Esophagus squamous epithelium (tissue), 5 donors: ENCODE data around the gene THOC5. TPM values are rescaled to one million over a fixed set of nuclear protein-coding genes. Genes with fewer than 3 reads are reported as not detected.
A peak's percentile ranks its signal among the peaks of the same experiment; 100 is the strongest.

Source experiments
- DNase-seq: peaks from one replicate; lab custom pipeline; 2025; lab: John Stamatoyannopoulos, UW
- H3K27ac ChIP-seq, 4 donors: fragments of 200-600 bp; sonication (generic); one replicate each; pipeline ENCODE4 v1.5.1; 2016 to 2019; ENCODE audit warnings: mild to moderate bottlenecking in 1 of 4
- H3K27me3 ChIP-seq, 4 donors: fragments of 200-600 bp; sonication (generic); 1 replicate in 3 of 4; 2 replicates in 1 of 4; pipeline versions ENCODE4 v1.5.1 to v1.6.0; 2017 to 2021; ENCODE audit warnings: antibody characterized with exemption in 1 of 4
- H3K36me3 ChIP-seq, 3 donors: fragments of 200-600 bp; sonication (generic); one replicate each; pipeline ENCODE4 v1.5.1; 2016 to 2019
- H3K4me1 ChIP-seq, 3 donors: fragments of 200-600 bp; sonication (generic); one replicate each; pipeline ENCODE4 v1.5.1; 2017 to 2019
- H3K4me3 ChIP-seq, 4 donors: fragments of 200-600 bp; sonication (generic); 1 replicate in 3 of 4; 2 replicates in 1 of 4; pipeline ENCODE4 v1.5.1; 2016 to 2019; ENCODE audit warnings: mild to moderate bottlenecking in 2 of 4, moderate library complexity in 1 of 4
- H3K9me3 ChIP-seq, 3 donors: fragments of 200-600 bp; sonication (generic); one replicate each; pipeline ENCODE4 v1.5.1; 2016 to 2019
- POLR2A ChIP-seq, 4 donors: fragments of 450-650 bp; IDR thresholded peaks; one replicate each; pipeline ENCODE4 v1.6.1; 2017; ENCODE audit warnings: antibody characterized with exemption in 4 of 4, mild to moderate bottlenecking in 4 of 4, moderate library complexity in 3 of 4
- WGBS, 2 donors: methylation state at CpG; one replicate each; pipeline ENCODE4 v1.1.5; 2018; 5-methylcytosine and 5-hydroxymethylcytosine counted together
- intact Hi-C: fragments of 100-400 bp; cut with DNase I; formaldehyde crosslinking; loops from one replicate; pipeline ENCODE4 v1.15.0; 2022
- total RNA-seq, 4 donors: library from RNA; depleted of rRNA; stranded (reverse); fragments of >200 nt; gene quantifications; one replicate each; pipeline ENCODE4 v1.1.0, GENCODE V29; 2016
- TF ChIP-seq, protein P1 (sequence below), 6 experiments: fragments of 450-650 bp in 4 of 6; fragments of 200-600 bp in 2 of 6; sonication (generic) in 2 of 6; IDR thresholded peaks; one replicate each; pipeline ENCODE4 v1.5.1; 2016 to 2019; ENCODE audit warnings: antibody characterized with exemption in 6 of 6, mild to moderate bottlenecking in 4 of 6, moderate library complexity in 4 of 6
- donor health status: DM: yes; HTN: yes; CAD: no.

THOC5 gene
- total RNA-seq, 4 donors from 2014 or later = 17.5 to 32.0 (median 25.6) TPM

DNA sequence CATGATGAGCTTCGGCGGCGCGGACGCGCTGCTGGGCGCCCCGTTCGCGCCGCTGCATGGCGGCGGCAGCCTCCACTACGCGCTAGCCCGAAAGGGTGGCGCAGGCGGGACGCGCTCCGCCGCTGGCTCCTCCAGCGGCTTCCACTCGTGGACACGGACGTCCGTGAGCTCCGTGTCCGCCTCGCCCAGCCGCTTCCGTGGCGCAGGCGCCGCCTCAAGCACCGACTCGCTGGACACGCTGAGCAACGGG is 73.4 kb downstream of the THOC5 start:
- Histone ChIP-seq H3K27ac (no peak overlapping the region), H3K4me3 (peak overlapping the region in 2 of 4 donors; percentile 25 to 28), H3K9me3 (no peaks in the 10 kb centered on the region), H3K4me1 (peaks cover 0 to 34% (median 10%) of the 10 kb centered on the region in 3 donors), H3K36me3 (no peaks in the 10 kb centered on the region), H3K27me3 (peaks cover 12 to 83% (median 21%) of the 10 kb centered on the region in 4 donors)
- DNase-seq = no peak
- no CpG with 5 or more reads among the region's 39 CpGs for WGBS, 2 donors
- TF ChIP-seq, protein P1, sequence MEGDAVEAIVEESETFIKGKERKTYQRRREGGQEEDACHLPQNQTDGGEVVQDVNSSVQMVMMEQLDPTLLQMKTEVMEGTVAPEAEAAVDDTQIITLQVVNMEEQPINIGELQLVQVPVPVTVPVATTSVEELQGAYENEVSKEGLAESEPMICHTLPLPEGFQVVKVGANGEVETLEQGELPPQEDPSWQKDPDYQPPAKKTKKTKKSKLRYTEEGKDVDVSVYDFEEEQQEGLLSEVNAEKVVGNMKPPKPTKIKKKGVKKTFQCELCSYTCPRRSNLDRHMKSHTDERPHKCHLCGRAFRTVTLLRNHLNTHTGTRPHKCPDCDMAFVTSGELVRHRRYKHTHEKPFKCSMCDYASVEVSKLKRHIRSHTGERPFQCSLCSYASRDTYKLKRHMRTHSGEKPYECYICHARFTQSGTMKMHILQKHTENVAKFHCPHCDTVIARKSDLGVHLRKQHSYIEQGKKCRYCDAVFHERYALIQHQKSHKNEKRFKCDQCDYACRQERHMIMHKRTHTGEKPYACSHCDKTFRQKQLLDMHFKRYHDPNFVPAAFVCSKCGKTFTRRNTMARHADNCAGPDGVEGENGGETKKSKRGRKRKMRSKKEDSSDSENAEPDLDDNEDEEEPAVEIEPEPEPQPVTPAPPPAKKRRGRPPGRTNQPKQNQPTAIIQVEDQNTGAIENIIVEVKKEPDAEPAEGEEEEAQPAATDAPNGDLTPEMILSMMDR (IDR thresholded peaks at IDR 0.05) = no peak
- no peak for TF ChIP-seq POLR2A (IDR thresholded peaks at IDR 0.05)
- intact Hi-C loops = no loop called here

DNA sequence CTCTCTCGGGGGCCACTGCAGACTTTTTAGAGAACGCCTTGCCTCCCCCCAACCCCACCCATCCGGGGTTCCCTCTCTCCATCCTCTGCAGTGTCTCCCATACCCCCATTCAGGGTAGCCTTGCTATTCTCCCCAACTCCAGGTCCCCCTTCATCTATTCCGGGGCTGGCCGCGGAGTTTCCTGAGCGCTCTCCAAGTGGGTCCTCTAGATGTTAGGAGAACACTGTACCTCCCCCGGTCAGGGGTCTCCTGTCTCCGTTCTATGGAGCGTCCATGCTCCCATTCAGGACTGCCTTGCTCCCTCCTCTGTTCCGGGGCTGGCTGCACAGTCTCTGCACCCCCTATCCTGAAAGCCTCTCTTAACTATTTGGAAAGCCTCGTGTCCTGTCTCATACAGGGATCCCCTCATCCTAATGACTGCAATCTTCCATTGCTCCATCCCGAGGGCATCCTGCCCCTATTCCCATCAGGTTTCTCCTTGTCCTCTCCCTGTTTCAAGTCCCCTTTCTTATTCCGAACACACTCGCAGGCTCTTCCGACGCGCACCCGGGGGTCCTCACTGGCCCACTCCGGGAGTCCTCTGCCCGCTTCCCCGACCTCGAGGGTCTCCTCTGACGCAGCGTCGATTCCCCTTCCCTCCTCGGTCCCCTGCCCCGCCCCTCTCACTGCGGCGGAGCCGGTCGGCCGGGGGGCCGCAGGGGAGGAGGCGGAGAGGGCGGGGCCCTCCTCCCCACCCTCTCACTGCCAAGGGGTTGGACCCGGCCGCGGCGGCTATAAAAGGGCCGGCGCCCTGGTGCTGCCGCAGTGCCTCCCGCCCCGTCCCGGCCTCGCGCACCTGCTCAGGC is 73.9 kb downstream of the THOC5 start, which contains the start of gene NEFH:
NEFH (plus strand) TSS at position 802 of the 845 bp plus-strand sequence. CDS start 45 bp downstream, outside the sequence.
- TF ChIP-seq POLR2A (IDR thresholded peaks at IDR 0.05) = no peak
- TF ChIP-seq, protein P1 (IDR thresholded peaks at IDR 0.05) = no peak
- peaks cover 12 to 89% (median 21%) of the 10 kb centered on the region in 4 donors for H3K27me3 ChIP-seq
- intact Hi-C loops = no loop called here
- no peak for DNase-seq
- WGBS, 2 donors = 8 to 10% methylated on average over 17 to 27 of the region's 48 CpGs
- H3K9me3 ChIP-seq = no peaks in the 10 kb centered on the region
- H3K27ac ChIP-seq = no peak within 1 kb of the TSS
- H3K4me1 ChIP-seq = peaks cover 0 to 34% (median 10%) of the 10 kb centered on the region in 3 donors
- peak within 1 kb of the TSS in 2 of 4 donors; percentile 25 to 28 for H3K4me3 ChIP-seq
- no peaks in the 10 kb centered on the region for H3K36me3 ChIP-seq

DNA sequence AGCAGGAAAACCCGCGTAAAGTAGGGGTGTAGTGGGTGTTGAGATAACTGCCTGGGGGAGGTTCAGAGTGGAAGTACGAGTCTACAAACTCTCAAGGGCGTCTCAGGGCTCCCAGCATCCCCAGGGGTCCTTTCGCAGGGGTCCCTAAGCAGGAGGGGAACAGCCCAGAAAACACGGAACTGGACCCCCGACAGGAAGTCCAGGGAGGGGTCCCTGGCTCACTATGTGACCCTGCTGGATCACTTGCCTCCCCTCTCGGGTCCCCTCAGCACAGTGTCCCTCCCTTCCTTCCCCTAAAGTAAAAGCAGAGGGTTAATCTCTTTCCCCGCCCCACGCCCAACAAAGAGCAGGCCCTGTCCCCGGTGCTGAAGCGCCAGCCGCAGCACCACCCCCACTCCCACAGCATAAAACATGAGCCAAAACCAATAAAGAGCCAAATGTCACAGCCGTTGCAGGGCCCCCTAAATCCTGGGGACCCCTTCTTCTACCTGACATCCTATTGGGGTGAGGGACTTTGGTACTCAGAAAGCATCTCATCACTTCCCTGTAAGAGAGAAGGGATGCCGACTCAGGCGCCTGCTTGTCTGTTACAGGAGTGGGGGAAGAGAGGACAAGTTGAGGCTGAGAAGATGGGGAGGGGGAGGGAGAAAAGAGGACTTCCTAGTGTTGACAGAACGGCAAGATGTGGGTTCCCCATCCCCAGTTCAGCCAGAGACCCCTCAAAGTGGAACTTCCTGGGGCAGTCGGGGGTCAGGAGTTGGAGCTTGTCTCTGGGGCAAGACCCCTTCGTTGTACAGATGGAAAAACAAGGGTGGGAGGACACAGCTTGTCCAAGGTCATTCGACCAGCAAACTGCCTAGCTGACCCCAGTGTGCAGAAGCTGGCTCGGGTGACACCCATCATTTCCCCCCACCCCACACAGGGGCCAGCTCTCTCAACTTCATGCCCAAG is 75.0 kb downstream of the THOC5 start:
- no peak for DNase-seq
- TF ChIP-seq POLR2A (IDR thresholded peaks at IDR 0.05) = no peak
- TF ChIP-seq, protein P1 (IDR thresholded peaks at IDR 0.05) = no peak
- peaks cover 12 to 99% (median 21%) of the 10 kb centered on the region in 4 donors for H3K27me3 ChIP-seq
- H3K4me1 ChIP-seq = peaks cover 0 to 34% (median 10%) of the 10 kb centered on the region in 3 donors
- H3K36me3 ChIP-seq = no peaks in the 10 kb centered on the region
- no peaks in the 10 kb centered on the region for H3K9me3 ChIP-seq
- intact Hi-C loops = no loop called here
- no peak overlapping the region for H3K4me3 ChIP-seq
- H3K27ac ChIP-seq = no peak overlapping the region
- WGBS, 2 donors = 15 to 20% methylated on average over 7 to 17 of the region's 21 CpGs

DNA sequence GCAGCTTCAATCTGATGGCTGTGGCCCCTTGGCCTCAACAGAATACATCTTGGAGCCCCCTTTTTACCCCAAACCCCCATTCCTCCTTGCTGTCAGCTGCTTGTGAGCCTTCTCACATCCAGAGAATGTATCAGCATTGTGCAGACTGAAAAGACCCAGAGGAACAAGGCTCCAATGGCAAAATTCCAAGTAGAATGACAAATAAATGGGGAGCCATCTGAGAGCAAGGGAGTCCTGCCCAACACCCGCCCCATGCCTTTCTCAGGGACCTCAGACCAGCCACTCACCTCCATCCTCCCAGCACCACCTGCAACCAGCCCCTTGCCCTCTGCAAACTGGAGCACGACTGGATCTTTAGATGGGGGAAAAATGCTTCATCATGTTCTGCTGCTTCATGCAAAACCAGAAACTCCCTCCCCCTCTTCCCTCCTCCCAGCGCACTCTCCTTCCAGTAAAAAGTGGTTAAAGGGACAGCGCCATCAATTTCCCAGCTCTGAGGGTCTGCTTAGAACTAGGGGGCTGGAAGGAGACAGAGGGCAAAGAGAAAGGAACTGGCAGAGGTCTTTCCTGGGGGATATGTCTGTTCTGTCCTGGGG is 75.7 kb downstream of the THOC5 start:
- Histone ChIP-seq H3K4me1 (peaks cover 0 to 34% (median 10%) of the 10 kb centered on the region in 3 donors), H3K36me3 (no peaks in the 10 kb centered on the region), H3K4me3 (no peak overlapping the region), H3K27ac (no peak overlapping the region), H3K9me3 (no peaks in the 10 kb centered on the region), H3K27me3 (peaks cover 12 to 100% (median 21%) of the 10 kb centered on the region in 4 donors)
- no peak for TF ChIP-seq POLR2A (IDR thresholded peaks at IDR 0.05)
- TF ChIP-seq, protein P1 (IDR thresholded peaks at IDR 0.05) = no peak
- no peak for DNase-seq
- WGBS, 2 donors = 8 to 11% methylated on average over 3 to 4 of the region's 4 CpGs
- intact Hi-C loops = no loop called here
